Small intestine (tissue), 7 donors: ENCODE measurements around the gene PCK1. TPM values are rescaled to one million over a fixed set of nuclear protein-coding genes. Genes with fewer than 3 reads are reported as not detected.

Experiments
- DNase-seq, 2 donors: peaks; one replicate each; pipeline versions ENCODE4 v3.0.0 to v3.0.0-alpha.2; 2013
- FAIRE-seq: peaks from 2 replicates; lab custom pipeline; 2012; peaks lifted over from hg19 to GRCh38; lab: Jason Lieb, UNC
- H3K27ac ChIP-seq, 3 donors: one replicate each; pipeline ENCODE4 v1.5.1; 2013; ENCODE audit warnings: low read length in 2 of 3, mild to moderate bottlenecking in 2 of 3, control low read depth in 1 of 3, inconsistent platforms in 1 of 3, low read depth in 1 of 3, moderate library complexity in 1 of 3
- H3K27me3 ChIP-seq, 3 donors: one replicate each; pipeline ENCODE4 v1.6.1; 2013; ENCODE audit warnings: low read length in 3 of 3, inconsistent platforms in 1 of 3; ENCODE audit not compliant: control insufficient read depth in 3 of 3, insufficient read depth in 3 of 3
- H3K36me3 ChIP-seq, 3 donors: one replicate each; pipeline ENCODE4 v1.6.1; 2013; ENCODE audit warnings: low read length in 3 of 3, inconsistent platforms in 1 of 3, low read depth in 1 of 3, mild to moderate bottlenecking in 1 of 3, moderate library complexity in 1 of 3; ENCODE audit not compliant: control insufficient read depth in 3 of 3, insufficient read depth in 2 of 3
- H3K4me1 ChIP-seq, 3 donors: one replicate each; pipeline ENCODE4 v1.6.1; 2013; ENCODE audit warnings: low read length in 2 of 3, inconsistent platforms in 1 of 3, low read depth in 1 of 3, mild to moderate bottlenecking in 1 of 3, moderate library complexity in 1 of 3; ENCODE audit not compliant: control insufficient read depth in 3 of 3, insufficient read depth in 2 of 3
- H3K4me3 ChIP-seq, 3 donors: one replicate each; pipeline ENCODE4 v1.5.1; 2013; ENCODE audit warnings: low read length in 3 of 3, control low read depth in 1 of 3, inconsistent platforms in 1 of 3, low read depth in 1 of 3, mild to moderate bottlenecking in 1 of 3, moderate library complexity in 1 of 3
- H3K9me3 ChIP-seq, 2 donors: one replicate each; pipeline ENCODE4 v1.6.1; 2013; ENCODE audit warnings: low read depth in 1 of 2, low read length in 1 of 2; ENCODE audit not compliant: control insufficient read depth in 2 of 2, insufficient read depth in 1 of 2
- WGBS, 3 donors: extraction: QIAGEN DNeasy Blood & Tissue Kit; methylation state at CpG; one replicate each; pipeline ENCODE4 v1.1.7; 2013; 5-methylcytosine and 5-hydroxymethylcytosine counted together
- polyA plus RNA-seq, 4 donors: library from polyadenylated mRNA; stranded (reverse) in 3 of 4; unstranded in 1 of 4; fragments of 200-250 nt in 3 of 4; fragments of 120-200 nt in 1 of 4; gene quantifications; one replicate each; pipeline versions ENCODE4 v1.2.1 to v1.2.3, GENCODE V29; 2013
- donor health status: healthy with polysubstance abuse.
- donor health status: control.
- donor health status: control.
- donor health status: Bipolar disorder and iron deficiency.
- donor health status: healthy.

Gene PCK1
- polyA plus RNA-seq, 4 donors, result 5.5 to 439 (median 97.2) TPM

GRCh38 chr20:57588596-57588995, 27.7 kb downstream of the PCK1 start:
- no peak for DNase-seq
- Histone ChIP-seq H3K9me3 (peaks cover 0 to 12% of the 10 kb centered on the region in 2 donors), H3K27me3 (peaks cover 0 to 2% (median 0%) of the 10 kb centered on the region in 3 donors)

GRCh38 chr20:57589123-57589727, 28.3 kb downstream of the PCK1 start:
- DNase-seq (no peak), FAIRE-seq (no peak)
- Histone ChIP-seq H3K9me3 (peaks cover 0 to 7% of the 10 kb centered on the region in 2 donors), H3K4me3 (no peak overlapping the region), H3K27me3 (peaks cover 0 to 2% (median 0%) of the 10 kb centered on the region in 3 donors), H3K4me1 (peaks cover 11 to 50% (median 20%) of the 10 kb centered on the region in 3 donors), H3K36me3 (no peaks in the 10 kb centered on the region), H3K27ac (peak overlapping the region; percentile 2 to 85 (median 75))
- 64 to 84% (median 72%) methylated on average over 6 of the region's 6 CpGs for WGBS, 3 donors

More at GRCh38 chr20:57588596-57588995, 27.7 kb downstream of the PCK1 start:
- Histone ChIP-seq H3K36me3 (no peaks in the 10 kb centered on the region), H3K4me1 (peaks cover 6 to 44% (median 16%) of the 10 kb centered on the region in 3 donors), H3K4me3 (no peak overlapping the region), H3K27ac (no peak overlapping the region)
- 79 to 88% (median 88%) methylated on average over 5 of the region's 5 CpGs for WGBS, 3 donors
- no peak for FAIRE-seq

- Histone ChIP-seq H3K4me1 (peaks cover 11 to 53% (median 20%) of the 10 kb centered on the region in 3 donors), H3K9me3 (peaks cover 0 to 7% of the 10 kb centered on the region in 2 donors), H3K36me3 (no peaks in the 10 kb centered on the region), H3K4me3 (no peak overlapping the region), H3K27me3 (peaks cover 0 to 2% (median 0%) of the 10 kb centered on the region in 3 donors), H3K27ac (peak overlapping the region; percentile 40 to 85 (median 75))
- FAIRE-seq (no peak), DNase-seq (peak; percentile 89 to 91)
- 36 to 61% (median 45%) methylated on average over 16 of the region's 16 CpGs for WGBS, 3 donors
Measured at GRCh38 chr20:57589728-57590484, 29.0 kb downstream of the PCK1 start.

- H3K4me1 ChIP-seq, result peaks cover 11 to 53% (median 20%) of the 10 kb centered on the region in 3 donors
- H3K36me3 ChIP-seq, result no peaks in the 10 kb centered on the region
- peaks cover 0 to 7% of the 10 kb centered on the region in 2 donors for H3K9me3 ChIP-seq
- DNase-seq (no peak), FAIRE-seq (no peak)
- peak overlapping the region; percentile 40 to 85 (median 75) for H3K27ac ChIP-seq
- WGBS, 3 donors, result 84 to 87% (median 85%) methylated on average over 18 of the region's 18 CpGs
- H3K4me3 ChIP-seq, result no peak overlapping the region
- peaks cover 0 to 2% (median 0%) of the 10 kb centered on the region in 3 donors for H3K27me3 ChIP-seq
Measured at GRCh38 chr20:57590485-57591288, 29.8 kb downstream of the PCK1 start.

GRCh38 chr20:57591289-57592229, 30.6 kb downstream of the PCK1 start:
- Histone ChIP-seq H3K4me1 (peaks cover 11 to 44% (median 19%) of the 10 kb centered on the region in 3 donors), H3K36me3 (no peaks in the 10 kb centered on the region), H3K4me3 (no peak overlapping the region), H3K27ac (no peak overlapping the region), H3K9me3 (peaks cover 0 to 7% of the 10 kb centered on the region in 2 donors), H3K27me3 (peaks cover 0 to 2% (median 0%) of the 10 kb centered on the region in 3 donors)
- FAIRE-seq (no peak), DNase-seq (no peak)
- WGBS, 3 donors, result 81 to 88% (median 86%) methylated on average over 13 to 15 of the region's 15 CpGs

GRCh38 chr20:57592263-57593092, 31.6 kb downstream of the PCK1 start:
- peaks cover 0 to 7% of the 10 kb centered on the region in 2 donors for H3K9me3 ChIP-seq
- no peak overlapping the region for H3K27ac ChIP-seq
- H3K36me3 ChIP-seq, result no peaks in the 10 kb centered on the region
- no peak overlapping the region for H3K4me3 ChIP-seq
- no peaks in the 10 kb centered on the region for H3K27me3 ChIP-seq
- DNase-seq, result no peak
- peaks cover 11 to 41% (median 15%) of the 10 kb centered on the region in 3 donors for H3K4me1 ChIP-seq
- 76 to 89% (median 82%) methylated on average over 22 of the region's 22 CpGs for WGBS, 3 donors
- no peak for FAIRE-seq
